ENCODE results near the gene GAB2.

The GAB2 gene

GRCh38 chr11:78203184-78203583, 214.4 kb downstream of the GAB2 start:
- FAIRE-seq (peak; percentile 9), DNase-seq (ENCODE audit: insufficient read length, low spot score) (no peak)
- TF ChIP-seq POLR2AphosphoS5 (IDR thresholded peaks at IDR 0.05; ENCODE audit: low read depth, low read length) (no peak), PAX5 (IDR thresholded peaks at IDR 0.05; ENCODE audit: insufficient read depth, low read length, severe bottlenecking) (no peak), POLR2A (IDR thresholded peaks at IDR 0.05; ENCODE audit: low read depth, low read length) (no peak), POU2F2 (IDR thresholded peaks at IDR 0.05; ENCODE audit: low read depth, low read length) (no peak), SPI1 (IDR thresholded peaks at IDR 0.05; ENCODE audit: low read depth, low read length) (no peak), TAF1 (IDR thresholded peaks at IDR 0.05; ENCODE audit: low read depth, low read length) (no peak)

GRCh38 chr11:78202733-78203167, 214.9 kb downstream of the GAB2 start:
- TF ChIP-seq POLR2AphosphoS5 (IDR thresholded peaks at IDR 0.05; ENCODE audit: low read depth, low read length): no peak
- TF ChIP-seq POU2F2 (IDR thresholded peaks at IDR 0.05; ENCODE audit: low read depth, low read length): no peak
- no peak for TF ChIP-seq TAF1 (IDR thresholded peaks at IDR 0.05; ENCODE audit: low read depth, low read length)
- TF ChIP-seq PAX5 (IDR thresholded peaks at IDR 0.05; ENCODE audit: insufficient read depth, low read length, severe bottlenecking): no peak
- TF ChIP-seq SPI1 (IDR thresholded peaks at IDR 0.05; ENCODE audit: low read depth, low read length): no peak
- TF ChIP-seq POLR2A (IDR thresholded peaks at IDR 0.05; ENCODE audit: low read depth, low read length): no peak
- no peak for DNase-seq (ENCODE audit: insufficient read length, low spot score)

GRCh38 chr11:78201096-78201818, 216.4 kb downstream of the GAB2 start:
- no peak for DNase-seq (ENCODE audit: insufficient read length, low spot score)
- TF ChIP-seq POLR2AphosphoS5 (IDR thresholded peaks at IDR 0.05; ENCODE audit: low read depth, low read length) (no peak), PAX5 (IDR thresholded peaks at IDR 0.05; ENCODE audit: insufficient read depth, low read length, severe bottlenecking) (no peak), SPI1 (IDR thresholded peaks at IDR 0.05; ENCODE audit: low read depth, low read length) (no peak), POU2F2 (IDR thresholded peaks at IDR 0.05; ENCODE audit: low read depth, low read length) (no peak), POLR2A (IDR thresholded peaks at IDR 0.05; ENCODE audit: low read depth, low read length) (no peak), TAF1 (IDR thresholded peaks at IDR 0.05; ENCODE audit: low read depth, low read length) (no peak)
- FAIRE-seq: no peak

More at GRCh38 chr11:78202733-78203167, 214.9 kb downstream of the GAB2 start:
- FAIRE-seq: peak; percentile 75

- FAIRE-seq (no peak), DNase-seq (ENCODE audit: insufficient read length, low spot score) (no peak)
- TF ChIP-seq POU2F2 (IDR thresholded peaks at IDR 0.05; ENCODE audit: low read depth, low read length): no peak
- no peak for TF ChIP-seq SPI1 (IDR thresholded peaks at IDR 0.05; ENCODE audit: low read depth, low read length)
- no peak for TF ChIP-seq TAF1 (IDR thresholded peaks at IDR 0.05; ENCODE audit: low read depth, low read length)
- TF ChIP-seq POLR2AphosphoS5 (IDR thresholded peaks at IDR 0.05; ENCODE audit: low read depth, low read length): no peak
- no peak for TF ChIP-seq POLR2A (IDR thresholded peaks at IDR 0.05; ENCODE audit: low read depth, low read length)
- no peak for TF ChIP-seq PAX5 (IDR thresholded peaks at IDR 0.05; ENCODE audit: insufficient read depth, low read length, severe bottlenecking)
Measured at GRCh38 chr11:78200553-78200952, 217.1 kb downstream of the GAB2 start.

- FAIRE-seq: no peak
Measured at GRCh38 chr11:78200061-78200460, 217.6 kb downstream of the GAB2 start.

GRCh38 chr11:78199653-78200015, 218.0 kb downstream of the GAB2 start:
- no peak for DNase-seq (ENCODE audit: insufficient read length, low spot score)
- TF ChIP-seq TAF1 (IDR thresholded peaks at IDR 0.05; ENCODE audit: low read depth, low read length): no peak
- TF ChIP-seq POU2F2 (IDR thresholded peaks at IDR 0.05; ENCODE audit: low read depth, low read length): no peak
- no peak for TF ChIP-seq POLR2A (IDR thresholded peaks at IDR 0.05; ENCODE audit: low read depth, low read length)
- no peak for TF ChIP-seq POLR2AphosphoS5 (IDR thresholded peaks at IDR 0.05; ENCODE audit: low read depth, low read length)
- no peak for TF ChIP-seq PAX5 (IDR thresholded peaks at IDR 0.05; ENCODE audit: insufficient read depth, low read length, severe bottlenecking)
- no peak for TF ChIP-seq SPI1 (IDR thresholded peaks at IDR 0.05; ENCODE audit: low read depth, low read length)
- no peak for FAIRE-seq

More at GRCh38 chr11:78200061-78200460, 217.6 kb downstream of the GAB2 start:
- no peak for TF ChIP-seq POLR2A (IDR thresholded peaks at IDR 0.05; ENCODE audit: low read depth, low read length)
- TF ChIP-seq SPI1 (IDR thresholded peaks at IDR 0.05; ENCODE audit: low read depth, low read length): no peak
- TF ChIP-seq POLR2AphosphoS5 (IDR thresholded peaks at IDR 0.05; ENCODE audit: low read depth, low read length): no peak
- TF ChIP-seq PAX5 (IDR thresholded peaks at IDR 0.05; ENCODE audit: insufficient read depth, low read length, severe bottlenecking): no peak
- no peak for TF ChIP-seq POU2F2 (IDR thresholded peaks at IDR 0.05; ENCODE audit: low read depth, low read length)
- TF ChIP-seq TAF1 (IDR thresholded peaks at IDR 0.05; ENCODE audit: low read depth, low read length): no peak
- no peak for DNase-seq (ENCODE audit: insufficient read length, low spot score)

GRCh38 chr11:78199015-78199652, 218.5 kb downstream of the GAB2 start:
- no peak for DNase-seq (ENCODE audit: insufficient read length, low spot score)
- TF ChIP-seq PAX5 (IDR thresholded peaks at IDR 0.05; ENCODE audit: insufficient read depth, low read length, severe bottlenecking) (no peak), POLR2A (IDR thresholded peaks at IDR 0.05; ENCODE audit: low read depth, low read length) (no peak), SPI1 (IDR thresholded peaks at IDR 0.05; ENCODE audit: low read depth, low read length) (no peak), TAF1 (IDR thresholded peaks at IDR 0.05; ENCODE audit: low read depth, low read length) (no peak)
- FAIRE-seq: no peak

GRCh38 chr11:78197816-78198215, 219.8 kb downstream of the GAB2 start:
- no peak for DNase-seq (ENCODE audit: insufficient read length, low spot score)
- no peak for FAIRE-seq
- TF ChIP-seq PAX5 (IDR thresholded peaks at IDR 0.05; ENCODE audit: insufficient read depth, low read length, severe bottlenecking) (no peak), POLR2A (IDR thresholded peaks at IDR 0.05; ENCODE audit: low read depth, low read length) (no peak), SPI1 (IDR thresholded peaks at IDR 0.05; ENCODE audit: low read depth, low read length) (no peak)

GRCh38 chr11:78196661-78197091, 220.9 kb downstream of the GAB2 start:
- no peak for TF ChIP-seq POLR2AphosphoS5 (IDR thresholded peaks at IDR 0.05; ENCODE audit: low read depth, low read length)
- no peak for TF ChIP-seq SPI1 (IDR thresholded peaks at IDR 0.05; ENCODE audit: low read depth, low read length)
- TF ChIP-seq POU2F2 (IDR thresholded peaks at IDR 0.05; ENCODE audit: low read depth, low read length): no peak
- no peak for TF ChIP-seq PAX5 (IDR thresholded peaks at IDR 0.05; ENCODE audit: insufficient read depth, low read length, severe bottlenecking)
- no peak for TF ChIP-seq TAF1 (IDR thresholded peaks at IDR 0.05; ENCODE audit: low read depth, low read length)
- no peak for FAIRE-seq
- no peak for DNase-seq (ENCODE audit: insufficient read length, low spot score)
